Cerebellar nuclear complex (tissue), 1 donor: ENCODE data around the gene CIAO2B.

ENCODE experiments used
- DNase-seq, 2 experiments: peaks; one replicate each; lab custom pipeline; 2025; lab: John Stamatoyannopoulos, UW

CIAO2B gene

GRCh38 chr16:66919569-66920298 is 14.5 kb downstream of the CIAO2B start:
- DNase-seq: no peak

DNA sequence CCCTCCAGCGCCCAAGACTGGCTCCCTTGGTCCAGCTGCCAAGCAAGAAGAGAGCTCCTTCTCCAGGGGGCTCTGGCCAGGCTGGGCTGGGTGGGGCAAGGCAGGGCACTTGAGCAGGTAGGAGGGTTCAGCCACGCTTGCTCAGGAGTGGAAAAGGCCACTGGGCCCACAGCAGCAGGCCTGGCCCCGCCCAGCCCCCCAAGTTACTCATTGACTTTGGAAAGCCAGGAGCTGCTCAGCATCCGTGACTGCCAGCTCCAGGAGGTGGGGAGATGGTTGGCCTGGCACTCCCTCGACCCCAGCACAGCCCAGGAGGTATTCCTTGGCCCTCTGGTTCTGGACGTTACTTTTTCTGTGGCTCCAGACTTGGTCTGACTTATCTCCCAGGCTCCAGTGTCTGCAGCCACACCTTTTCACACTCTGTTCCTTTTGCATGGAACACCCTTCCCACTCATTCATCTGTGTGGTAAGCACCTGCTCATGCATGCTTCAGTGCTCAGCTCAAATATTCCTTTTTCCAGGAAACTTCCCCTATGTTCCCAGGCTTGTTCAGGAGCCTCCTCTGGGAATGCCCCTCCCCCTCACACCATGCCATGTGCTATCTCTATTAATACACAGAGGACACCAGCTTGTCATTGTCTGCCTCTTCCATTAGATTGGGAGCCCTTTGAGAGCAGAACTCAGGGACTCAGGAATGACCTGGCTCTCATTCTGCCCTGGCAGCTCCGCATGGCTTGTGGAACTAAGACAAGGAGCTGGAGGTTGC is 15.2 kb downstream of the CIAO2B start, which contains the start of gene CDH16:
Gene CDH16 (minus strand): TSS at position 83 of the 766 bp plus-strand sequence. CDS start 820 bp downstream, outside the sequence.
- no peak for DNase-seq

- DNase-seq: no peak
Observed at GRCh38 chr16:66918355-66918754, 15.8 kb downstream of the CIAO2B start.

- DNase-seq: no peak
Observed at GRCh38 chr16:66917741-66918140, 16.5 kb downstream of the CIAO2B start.

GRCh38 chr16:66916518-66916917 is 17.7 kb downstream of the CIAO2B start:
- DNase-seq: no peak

GRCh38 chr16:66915041-66915440 is 19.2 kb downstream of the CIAO2B start:
- DNase-seq: no peak

GRCh38 chr16:66914541-66914940 is 19.7 kb downstream of the CIAO2B start:
- no peak for DNase-seq

DNA sequence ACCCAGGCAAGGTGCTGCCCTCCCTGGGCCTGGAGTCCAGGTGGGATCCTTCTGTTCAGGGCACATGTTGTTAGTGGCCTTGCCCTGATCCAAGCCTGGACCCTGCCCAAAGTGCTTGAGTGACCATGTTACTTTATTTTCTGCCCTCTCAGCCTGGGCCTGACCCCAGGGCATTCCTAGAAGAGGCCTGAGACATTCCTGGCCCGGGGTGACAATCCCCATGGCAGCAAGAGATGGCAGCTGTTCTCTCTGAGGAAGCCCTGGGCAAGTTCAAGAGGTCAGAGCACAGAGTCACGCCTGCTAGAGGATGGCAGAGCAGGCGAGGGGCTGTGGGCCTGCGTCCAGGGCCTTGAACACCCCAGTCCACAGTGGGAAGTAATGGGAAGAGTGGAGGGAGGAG is 20.5 kb downstream of the CIAO2B start:
- DNase-seq: no peak

GRCh38 chr16:66913081-66913480 is 21.1 kb downstream of the CIAO2B start:
- no peak for DNase-seq

DNA sequence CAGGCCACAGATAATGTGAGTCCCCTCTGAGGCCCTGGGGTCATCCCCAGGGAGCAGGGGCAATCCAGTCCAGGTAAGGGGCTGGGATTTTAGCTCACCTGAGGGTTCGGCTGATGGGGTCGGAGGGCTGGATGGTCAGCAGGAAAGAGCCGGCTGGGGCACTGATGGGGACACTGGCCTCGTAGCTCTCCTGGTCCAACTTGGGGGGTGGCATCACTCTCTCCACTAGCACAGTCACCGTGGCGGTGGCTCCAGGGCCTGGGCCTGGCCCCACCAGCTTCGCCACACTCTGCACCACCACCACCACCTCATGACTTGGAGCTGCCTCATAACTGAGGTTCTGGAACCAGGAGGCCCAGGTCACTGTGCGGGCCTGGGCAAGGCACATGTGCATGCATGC is 22.4 kb downstream of the CIAO2B start:
- no peak for DNase-seq

DNA sequence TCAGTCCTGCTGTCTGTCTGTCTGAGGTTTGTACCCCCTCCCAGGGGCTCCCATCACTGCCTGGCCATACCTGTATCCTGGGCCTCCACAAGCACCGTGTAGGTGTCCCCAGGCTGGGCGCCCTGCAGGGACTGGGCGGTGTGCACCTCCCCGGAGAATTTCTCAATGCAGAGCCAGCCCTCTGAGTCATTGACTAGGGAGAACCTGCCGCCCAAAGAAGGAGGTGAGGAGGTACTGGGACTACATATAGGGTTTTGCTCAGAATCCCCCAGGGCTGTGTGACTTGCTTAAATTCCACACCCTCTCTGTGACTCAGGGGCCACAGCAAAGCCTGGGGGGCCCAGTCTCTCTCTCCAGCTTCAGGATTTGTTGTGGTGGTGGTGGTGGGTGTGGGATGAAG is 23.1 kb downstream of the CIAO2B start:
- no peak for DNase-seq

- DNase-seq: no peak
Observed at GRCh38 chr16:66910175-66910940, 23.8 kb downstream of the CIAO2B start.

DNA sequence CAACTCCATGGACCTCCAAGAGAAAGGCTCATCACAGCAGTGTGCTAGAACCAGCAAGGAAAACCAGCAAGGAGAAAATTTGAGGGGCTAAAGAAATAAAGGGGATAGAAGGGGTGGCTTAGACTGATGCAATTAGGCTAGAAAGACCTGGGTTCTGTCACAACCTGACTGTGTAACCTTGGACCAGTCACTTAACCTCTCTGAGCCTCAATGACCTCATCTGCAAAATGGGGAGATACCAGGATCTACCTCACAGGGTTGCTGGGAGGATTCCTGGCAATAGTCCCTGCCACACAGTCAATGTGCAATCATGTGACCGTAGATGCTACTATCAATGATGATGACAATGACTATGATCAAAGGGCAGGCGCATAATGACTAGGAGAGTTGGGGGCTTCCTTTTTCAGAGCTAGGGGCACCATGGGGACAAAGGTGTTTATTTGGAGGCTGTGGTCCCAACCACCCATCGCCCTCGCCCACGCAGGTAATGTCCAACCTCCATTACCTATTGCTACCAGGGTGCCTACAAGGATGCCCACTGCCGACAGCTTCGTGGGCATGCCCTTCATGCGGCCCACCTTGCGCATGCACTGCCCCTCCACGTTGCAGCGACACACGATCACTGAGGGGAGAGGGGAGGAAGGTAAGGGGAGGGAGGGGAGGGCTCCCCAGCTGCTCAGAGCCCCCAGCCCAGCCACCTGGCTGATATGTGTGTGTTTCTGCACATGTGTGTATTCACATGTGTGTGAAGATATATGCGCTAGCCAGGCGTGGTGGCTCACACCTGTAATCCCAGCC is 25.2 kb downstream of the CIAO2B start:
- DNase-seq: no peak

- no peak for DNase-seq
Observed at GRCh38 chr16:66908116-66908515, 26.1 kb downstream of the CIAO2B start.

- DNase-seq: no peak
Observed at GRCh38 chr16:66906916-66907836, 27.0 kb downstream of the CIAO2B start.

DNA sequence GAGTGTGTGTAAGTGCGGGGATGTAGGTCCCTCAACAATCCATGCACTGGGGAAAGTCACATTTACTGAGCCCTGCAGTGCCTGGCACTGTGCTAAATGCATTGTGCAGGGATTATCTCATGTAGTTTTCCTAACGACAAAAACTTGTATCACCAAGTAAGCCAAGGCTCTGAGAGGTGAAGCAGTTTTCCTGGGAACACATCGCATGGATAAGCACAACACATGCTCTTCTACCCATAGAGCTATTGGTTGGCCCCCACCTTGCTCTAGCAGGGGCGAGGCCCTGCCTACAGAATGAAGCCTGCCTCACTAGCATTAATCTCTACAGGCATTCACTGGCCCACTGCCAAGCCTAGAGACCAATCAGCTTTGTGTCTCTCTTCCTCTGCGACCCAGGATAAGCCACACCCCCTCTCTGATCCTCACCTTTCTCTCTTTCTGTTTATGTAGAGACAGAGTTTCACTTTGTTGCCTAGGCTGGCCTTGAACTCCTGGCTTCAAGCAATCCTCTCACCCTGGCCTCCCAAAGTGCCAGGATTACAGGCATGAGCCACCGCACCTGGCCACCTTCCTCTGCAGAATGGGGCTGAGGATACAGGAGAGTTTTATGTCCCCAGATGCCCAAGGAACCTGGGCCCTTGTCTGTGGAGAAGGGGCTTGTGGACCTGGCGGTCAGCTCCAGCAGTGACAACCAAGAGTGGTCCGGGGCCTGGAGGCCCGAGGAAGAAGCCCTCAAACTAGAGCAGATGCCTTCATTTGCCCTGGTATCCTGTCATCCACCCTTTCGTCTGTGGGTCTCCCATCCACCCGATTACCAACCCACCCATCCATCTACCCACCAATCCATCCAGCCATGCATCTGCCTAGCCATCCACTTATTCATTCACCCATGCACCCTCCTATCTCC is 28.3 kb downstream of the CIAO2B start:
- no peak for DNase-seq

GRCh38 chr16:66904846-66905632 is 29.2 kb downstream of the CIAO2B start:
- DNase-seq: no peak

- no peak for DNase-seq
Observed at GRCh38 chr16:66904428-66904845, 29.8 kb downstream of the CIAO2B start.
